GM18508 (cell line): ENCODE results near the gene PRR5L.

Experiments used
- ATAC-seq: cut with Tn5 transposase; IDR thresholded peaks from one replicate; pipeline ENCODE4 v1.9.1; 2021; ENCODE audit warnings: moderate number of reproducible peaks; ENCODE audit not compliant: insufficient read depth, unreplicated experiment

PRR5L gene, protein sequence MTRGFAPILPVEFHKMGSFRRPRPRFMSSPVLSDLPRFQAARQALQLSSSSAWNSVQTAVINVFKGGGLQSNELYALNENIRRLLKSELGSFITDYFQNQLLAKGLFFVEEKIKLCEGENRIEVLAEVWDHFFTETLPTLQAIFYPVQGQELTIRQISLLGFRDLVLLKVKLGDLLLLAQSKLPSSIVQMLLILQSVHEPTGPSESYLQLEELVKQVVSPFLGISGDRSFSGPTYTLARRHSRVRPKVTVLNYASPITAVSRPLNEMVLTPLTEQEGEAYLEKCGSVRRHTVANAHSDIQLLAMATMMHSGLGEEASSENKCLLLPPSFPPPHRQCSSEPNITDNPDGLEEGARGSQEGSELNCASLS

GRCh38 chr11:36295926-36296325, at the start of gene PRR5L:
Gene PRR5L (plus strand): TSS chr11:36296288. CDS start chr11:36401122, 104,834 bp downstream.
- no peak for ATAC-seq

DNA sequence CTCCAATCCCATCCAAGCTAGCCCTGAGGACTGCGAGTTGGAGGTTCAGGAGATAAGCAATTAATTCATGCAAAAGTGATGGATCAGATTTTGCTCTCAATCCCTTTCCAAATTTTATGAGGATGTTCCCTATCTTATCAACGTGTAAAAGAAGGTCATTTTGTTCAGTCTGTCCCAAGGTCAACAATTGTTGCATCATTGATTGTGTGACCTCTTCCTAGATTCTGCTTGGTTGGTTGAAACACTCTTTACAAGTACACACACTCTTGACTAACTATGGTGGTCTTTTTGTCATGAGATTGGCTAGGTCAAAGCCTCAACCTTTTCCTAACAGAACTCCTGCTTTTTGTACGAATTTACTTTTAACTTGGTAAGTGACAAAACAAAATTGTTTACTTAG, 48.6 kb upstream of the PRR5L start:
- ATAC-seq = no peak

GRCh38 chr11:36248436-36248835, 47.7 kb upstream of the PRR5L start:
- no peak for ATAC-seq

DNA sequence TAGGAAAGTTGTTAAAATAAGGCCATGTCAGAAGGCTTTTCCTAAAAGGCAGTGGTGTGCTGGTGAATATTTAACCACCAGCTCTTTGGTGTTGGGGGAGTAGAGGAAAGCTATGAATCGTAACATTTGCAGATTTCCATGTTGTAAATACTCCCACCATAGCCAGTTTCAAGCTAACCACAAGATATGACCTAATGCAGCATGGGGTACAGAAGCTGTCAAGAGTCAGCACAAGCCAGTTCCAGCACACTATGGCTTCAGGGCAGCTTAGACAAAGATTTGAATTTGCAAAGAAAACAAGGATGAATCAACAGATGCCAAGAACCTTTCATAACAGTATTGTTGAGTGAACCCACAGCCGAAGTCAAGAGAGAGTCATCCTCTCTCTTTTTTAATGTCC, 46.8 kb upstream of the PRR5L start:
- ATAC-seq = peak; percentile 61

- no peak for ATAC-seq
These were observed 44.3 kb upstream of the PRR5L start for GRCh38 chr11:36251823-36252222.

DNA sequence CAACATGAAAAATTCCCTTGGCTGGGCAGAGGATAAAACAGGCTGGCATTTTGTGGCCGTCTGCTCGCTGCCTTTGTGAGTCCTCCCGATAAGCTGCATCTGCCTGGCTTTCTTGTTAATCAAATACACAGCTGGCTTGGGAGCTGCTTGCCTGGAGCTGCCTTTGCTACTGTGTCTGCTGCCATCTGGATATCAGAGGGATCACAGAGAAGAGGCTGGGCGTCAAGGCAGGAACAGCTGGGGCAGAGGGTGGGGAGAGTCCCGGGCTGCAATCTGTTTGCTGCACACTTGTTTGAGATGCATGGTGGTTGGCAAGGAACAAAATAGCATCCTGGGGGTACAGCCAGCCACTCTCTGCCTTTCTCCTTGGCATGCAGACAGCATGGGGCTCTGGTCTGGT, 42.9 kb upstream of the PRR5L start:
- no peak for ATAC-seq

DNA sequence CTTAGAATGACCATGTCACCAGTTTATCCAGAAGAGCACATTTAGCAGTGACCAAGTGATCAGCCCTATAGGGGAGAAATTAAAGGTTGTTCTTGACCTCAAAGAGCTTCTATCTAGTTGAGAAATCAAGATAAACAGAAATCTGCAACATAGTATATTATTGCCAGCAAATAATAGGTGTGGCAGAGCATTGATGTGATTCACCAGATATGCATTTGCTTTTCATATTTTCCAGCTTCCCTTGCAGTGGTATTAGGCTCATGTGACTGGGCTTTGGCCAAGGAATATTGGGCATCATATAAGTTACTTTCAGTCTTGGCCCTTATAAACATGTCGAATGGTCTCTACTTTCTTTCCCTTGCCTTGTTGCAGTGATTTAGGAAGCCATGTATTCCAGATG, 41.4 kb upstream of the PRR5L start:
- ATAC-seq = no peak

- no peak for ATAC-seq
These were observed 38.7 kb upstream of the PRR5L start for GRCh38 chr11:36257351-36257750.

DNA sequence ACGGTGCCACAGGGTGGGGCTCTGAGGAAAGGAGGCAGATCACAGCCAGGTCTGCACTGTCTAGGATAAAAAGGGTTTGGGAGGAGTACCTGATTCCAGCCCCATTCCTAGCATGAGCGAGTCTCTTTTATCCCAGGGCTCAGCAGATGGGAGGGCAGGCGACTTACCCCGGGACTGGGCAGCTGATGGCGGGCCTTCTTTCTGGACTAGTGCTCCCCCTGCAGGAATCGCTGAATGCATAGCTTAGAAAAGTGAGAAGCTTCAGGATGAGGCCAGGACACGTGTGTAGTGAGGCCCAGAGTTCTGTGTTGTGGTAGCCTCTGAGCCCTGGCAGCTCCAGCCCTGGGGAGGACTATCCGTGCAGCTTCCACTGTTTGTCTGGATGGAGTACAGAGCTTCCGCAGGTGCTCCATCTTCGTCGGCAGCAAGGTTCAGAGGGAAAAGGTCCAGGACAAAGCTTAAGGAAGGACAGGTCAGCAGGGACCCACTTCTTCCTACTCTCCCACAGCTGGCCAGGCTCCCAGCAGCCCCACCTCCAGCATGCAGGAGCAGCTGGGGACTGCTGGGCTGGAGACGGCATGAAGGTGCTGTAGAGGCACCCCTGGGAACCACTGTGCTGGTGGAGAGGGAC, 37.2 kb upstream of the PRR5L start:
- ATAC-seq = no peak

DNA sequence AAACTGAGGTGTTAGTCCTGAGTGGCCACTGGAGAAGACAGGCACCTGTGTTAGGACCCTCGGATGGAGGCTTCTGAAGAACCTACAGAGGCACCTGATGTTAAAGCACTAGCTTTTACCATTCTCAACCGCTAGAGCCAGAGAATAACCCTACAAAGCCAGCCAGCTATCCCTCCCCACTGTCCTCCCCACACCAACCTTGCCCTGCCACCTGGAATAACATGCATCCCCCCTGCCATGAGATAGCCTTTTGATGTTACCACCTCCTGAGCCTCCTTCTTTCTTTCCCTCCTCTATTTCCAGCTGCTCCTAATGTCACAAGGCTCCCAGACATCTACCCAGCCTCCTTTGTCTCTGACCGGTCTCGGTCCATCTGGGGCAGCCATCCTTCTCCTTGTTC, 35.0 kb upstream of the PRR5L start:
- no peak for ATAC-seq

- ATAC-seq = no peak
These were observed 31.8 kb upstream of the PRR5L start for GRCh38 chr11:36264011-36264972.

DNA sequence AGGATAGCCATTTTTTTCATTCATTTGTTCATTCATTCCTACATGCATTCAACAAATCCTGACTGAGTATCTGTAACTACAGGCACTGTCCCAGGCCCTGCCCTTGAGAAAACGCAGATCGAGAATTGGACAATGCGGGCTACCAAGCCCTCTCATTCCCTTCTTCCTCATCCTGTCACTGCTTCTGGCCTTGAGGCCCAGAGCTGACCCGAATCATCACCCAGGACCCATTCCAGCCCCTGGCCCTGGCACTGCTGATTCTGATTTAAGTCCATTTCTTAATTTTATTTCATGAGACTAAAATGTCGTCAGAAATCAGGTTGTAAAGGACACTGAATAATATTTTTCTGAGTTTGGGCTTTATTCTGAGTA, 31.1 kb upstream of the PRR5L start:
- no peak for ATAC-seq

GRCh38 chr11:36265793-36266628, 30.1 kb upstream of the PRR5L start:
- no peak for ATAC-seq

DNA sequence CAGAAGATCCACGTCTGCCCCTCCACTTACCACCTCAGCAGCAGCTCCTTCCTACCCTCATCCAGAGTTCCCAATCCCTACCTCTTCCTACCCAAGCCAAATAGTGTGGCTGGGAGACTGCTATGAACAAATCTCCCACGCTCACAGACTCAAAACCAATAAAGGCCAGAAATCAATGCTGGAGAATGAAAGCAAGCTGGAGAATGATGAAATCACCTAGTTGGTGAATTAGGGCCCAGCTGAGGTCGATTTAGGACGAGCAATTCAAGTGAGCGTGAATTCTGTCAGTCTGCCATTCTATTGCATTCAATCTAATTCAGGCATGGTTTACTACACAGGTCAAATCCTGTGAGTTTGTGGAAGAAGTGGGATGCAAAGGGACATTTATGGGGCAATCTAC, 29.3 kb upstream of the PRR5L start:
- no peak for ATAC-seq

- no peak for ATAC-seq
These were observed 27.6 kb upstream of the PRR5L start for GRCh38 chr11:36268337-36268985.

GRCh38 chr11:36270701-36271100, 25.4 kb upstream of the PRR5L start:
- ATAC-seq = no peak

- no peak for ATAC-seq
These were observed 24.2 kb upstream of the PRR5L start for GRCh38 chr11:36271794-36272407.

GRCh38 chr11:36273110-36273509, 23.0 kb upstream of the PRR5L start:
- ATAC-seq = no peak

DNA sequence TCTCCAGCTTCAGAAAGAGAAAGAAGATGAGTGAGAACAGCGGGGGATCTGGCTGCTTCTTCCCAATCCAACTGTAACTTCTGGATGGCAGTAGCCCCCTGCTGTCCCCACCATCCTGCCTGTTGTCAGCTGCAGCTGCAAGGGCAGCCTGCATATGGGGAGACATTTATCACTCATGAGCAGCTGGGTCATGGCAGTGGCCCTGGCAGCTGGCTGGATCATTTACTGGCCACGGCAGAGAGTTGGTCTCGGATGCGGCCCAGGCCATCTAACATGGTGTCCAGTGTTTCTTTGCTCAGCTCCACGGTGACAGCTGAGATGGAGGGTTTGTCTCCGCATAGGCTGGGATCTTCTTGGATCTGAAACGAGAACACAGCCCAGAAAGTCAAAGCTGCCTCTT, 21.7 kb upstream of the PRR5L start:
- no peak for ATAC-seq
